Activated T-cell treated with anti-CD3 and anti-CD28 coated beads for 1 hour (primary cell): ENCODE data around the gene GIMAP2.

Experiments used
- DNase-seq: peaks from one replicate; pipeline ENCODE4 v3.0.0-alpha.2; 2020; ENCODE audit warnings: low read depth

Gene GIMAP2

DNA sequence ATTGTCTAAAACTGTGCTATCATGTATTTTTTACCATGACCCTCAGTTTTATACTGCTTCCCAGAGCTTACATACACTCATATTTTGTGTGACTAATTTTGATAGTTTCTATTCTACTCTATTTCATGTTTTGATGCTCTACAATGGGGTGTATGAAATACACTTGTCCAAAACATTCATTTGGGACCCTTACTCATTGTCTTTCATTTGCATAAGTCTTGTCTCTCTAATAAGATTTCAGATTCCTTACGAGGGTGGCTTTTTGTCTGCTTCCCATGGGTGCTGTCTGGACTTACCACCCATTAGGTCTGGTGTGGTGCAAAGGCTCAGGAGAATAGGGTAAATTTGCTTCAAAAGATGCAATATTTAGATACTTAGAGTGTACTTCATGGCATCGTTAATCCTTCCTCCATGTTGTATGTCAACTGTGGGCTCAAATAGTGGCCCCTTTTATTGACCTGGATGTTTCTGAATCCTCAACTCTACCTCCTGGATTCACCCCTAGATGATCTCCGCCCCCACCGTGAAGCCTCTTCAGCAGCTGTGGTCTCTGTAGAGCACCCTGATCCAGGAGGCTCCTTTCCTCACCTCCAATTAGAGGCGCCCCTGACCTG is 48.1 kb downstream of the GIMAP2 start:
- DNase-seq: no peak

DNA sequence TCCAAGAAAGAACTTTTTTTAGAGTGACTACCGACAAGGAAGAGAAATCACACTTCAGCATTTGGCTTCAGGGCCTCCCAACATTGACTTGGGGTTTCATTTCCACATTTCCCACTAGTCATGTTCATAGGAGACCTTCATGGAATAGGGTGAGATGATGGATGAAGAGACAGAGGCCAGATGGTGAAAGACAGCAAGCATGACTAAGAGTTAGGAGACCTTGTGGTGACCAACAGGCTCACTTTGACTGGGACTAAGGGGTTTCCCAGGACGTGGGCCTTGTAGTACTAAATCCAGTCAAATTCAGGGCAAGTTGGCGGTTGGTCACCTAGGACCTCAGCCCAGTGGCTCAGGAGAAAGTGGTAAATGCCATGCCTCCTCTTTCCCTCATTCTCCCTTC is 48.7 kb downstream of the GIMAP2 start:
- no peak for DNase-seq

DNA sequence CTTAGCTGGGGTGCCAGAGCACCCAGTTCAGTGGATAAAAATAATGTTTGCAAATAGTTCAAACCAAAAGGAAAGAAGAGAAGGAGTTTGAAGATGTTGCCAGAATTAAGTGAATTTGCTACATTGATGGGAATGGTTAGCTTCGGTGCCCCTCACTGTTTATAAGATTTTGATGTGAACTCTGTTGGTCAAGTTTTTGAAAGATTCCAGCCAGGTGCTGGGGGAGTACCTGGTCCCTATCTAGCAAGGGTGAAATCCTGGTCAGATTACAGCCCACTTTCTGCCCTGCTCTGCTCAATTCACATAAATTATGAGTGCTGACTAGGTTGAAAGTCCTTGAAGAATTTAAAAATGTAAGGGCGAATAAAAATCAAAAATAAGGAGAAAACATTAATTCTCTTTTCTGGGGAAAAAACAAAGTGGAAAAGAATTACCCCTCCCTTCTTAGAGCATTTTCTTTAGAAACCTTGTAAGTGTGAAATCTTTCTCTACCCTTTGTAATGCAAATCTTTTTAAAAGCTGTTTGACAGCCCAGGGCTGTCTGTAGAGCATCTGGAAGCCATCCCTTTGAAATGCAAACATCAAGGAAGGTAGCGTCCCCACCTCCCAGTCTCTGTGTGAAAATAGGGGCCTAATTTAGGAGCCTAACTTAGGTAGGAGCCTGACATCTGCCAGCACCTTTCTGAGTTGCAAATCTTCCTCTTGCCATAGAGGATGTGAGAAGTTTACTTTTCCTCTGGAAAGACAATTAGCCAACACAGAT is 50.3 kb downstream of the GIMAP2 start:
- DNase-seq: no peak

DNA sequence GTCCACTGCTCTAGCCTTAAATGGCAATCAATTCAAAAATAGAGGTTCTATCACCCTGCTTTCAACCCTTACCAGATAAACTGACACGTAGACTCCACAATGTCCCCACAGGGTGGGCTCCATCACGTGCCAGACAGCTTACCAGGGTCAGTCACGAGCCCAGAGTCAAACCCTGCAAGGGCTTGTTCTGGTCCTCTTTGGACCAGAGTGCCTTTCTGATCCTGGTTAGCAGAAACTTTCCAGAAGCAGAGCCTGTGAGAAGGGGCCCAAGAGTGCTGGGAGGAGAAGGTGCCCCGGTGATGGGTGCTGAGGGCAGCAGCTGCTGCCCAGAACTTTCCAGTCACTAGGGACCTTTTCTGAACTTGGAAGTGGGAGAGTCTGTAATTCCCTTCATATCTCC is 51.4 kb downstream of the GIMAP2 start:
- DNase-seq: no peak

DNA sequence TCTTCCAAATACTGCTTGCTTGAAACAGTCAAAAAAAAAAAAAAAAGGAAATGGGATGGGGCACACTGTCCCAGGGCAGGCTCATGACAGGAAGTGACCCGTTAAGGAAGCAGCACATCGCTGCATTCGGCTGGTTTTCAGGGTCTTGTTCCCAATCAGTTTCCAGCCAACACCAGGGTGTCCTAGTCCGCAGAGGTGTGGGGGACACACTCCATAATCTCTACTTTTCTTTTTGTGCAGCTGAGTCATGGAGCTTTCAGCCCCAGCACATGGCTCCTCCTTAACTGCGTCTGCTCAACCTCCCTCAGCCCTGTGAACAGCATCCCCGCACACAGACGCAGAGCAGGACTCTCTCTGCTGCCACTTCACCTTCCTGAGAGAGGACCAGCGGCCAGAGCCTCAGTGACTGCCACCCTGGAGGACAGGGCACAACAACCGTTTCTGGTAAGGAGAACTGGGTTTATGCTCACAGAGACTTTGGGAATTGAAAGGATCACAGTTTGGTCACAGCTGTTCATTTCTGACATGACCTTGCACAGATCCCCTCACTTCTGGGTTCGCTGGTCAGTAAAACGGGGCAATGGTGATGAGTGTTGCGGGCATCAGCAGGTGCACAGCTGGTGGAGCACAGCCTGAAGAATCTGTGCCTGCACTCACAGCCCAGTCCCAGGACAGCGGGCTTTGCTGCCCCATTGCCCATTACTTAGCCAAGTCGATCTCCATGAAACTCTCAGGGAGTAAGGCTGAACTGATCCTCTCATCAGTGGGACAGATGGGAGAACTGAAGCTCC is 52.0 kb downstream of the GIMAP2 start, which contains the start of gene GIMAP5:
Gene GIMAP5, plus strand, starts transcription at position 154 of the 791 bp plus-strand sequence. CDS start 3,467 bp downstream, outside the sequence.
- DNase-seq: no peak

DNA sequence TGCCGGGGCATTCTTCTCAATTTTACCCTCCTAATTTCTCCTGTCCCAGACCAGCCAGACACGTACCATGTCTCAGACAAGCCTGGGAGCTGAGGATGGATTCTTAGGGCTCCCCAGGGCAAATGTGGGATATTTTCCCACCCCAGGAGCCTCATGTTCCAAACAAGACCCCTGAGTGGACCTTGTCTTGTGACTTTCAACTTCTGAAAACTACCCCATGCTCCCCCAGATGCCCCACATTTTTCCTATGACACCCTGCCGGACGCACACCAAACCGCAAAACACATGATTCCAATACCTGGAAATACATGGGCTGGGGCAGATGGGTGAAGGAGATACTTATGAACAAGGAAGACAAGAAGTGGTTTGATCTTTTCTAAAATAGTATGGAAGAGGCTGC is 52.6 kb downstream of the GIMAP2 start:
- no peak for DNase-seq

DNA sequence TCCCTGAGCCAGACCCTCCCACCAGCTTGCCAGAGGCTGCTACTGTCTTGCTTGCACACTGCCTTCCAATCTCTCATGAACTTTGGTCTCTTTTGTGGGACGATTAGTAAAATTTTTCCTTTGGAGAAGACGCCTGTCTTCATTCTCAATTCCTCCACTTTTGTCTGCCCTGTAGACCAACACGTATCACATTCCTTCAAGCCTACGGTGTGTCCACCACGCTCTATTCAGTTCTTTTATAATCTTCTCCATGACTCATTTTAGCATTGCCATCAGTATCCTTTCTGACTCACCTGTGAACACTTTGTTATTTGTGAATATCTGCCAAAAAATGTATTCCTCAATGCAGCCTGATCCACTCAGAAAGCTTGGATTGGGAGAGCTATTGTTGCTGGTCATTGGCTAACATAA is 53.1 kb downstream of the GIMAP2 start:
- DNase-seq: no peak

DNA sequence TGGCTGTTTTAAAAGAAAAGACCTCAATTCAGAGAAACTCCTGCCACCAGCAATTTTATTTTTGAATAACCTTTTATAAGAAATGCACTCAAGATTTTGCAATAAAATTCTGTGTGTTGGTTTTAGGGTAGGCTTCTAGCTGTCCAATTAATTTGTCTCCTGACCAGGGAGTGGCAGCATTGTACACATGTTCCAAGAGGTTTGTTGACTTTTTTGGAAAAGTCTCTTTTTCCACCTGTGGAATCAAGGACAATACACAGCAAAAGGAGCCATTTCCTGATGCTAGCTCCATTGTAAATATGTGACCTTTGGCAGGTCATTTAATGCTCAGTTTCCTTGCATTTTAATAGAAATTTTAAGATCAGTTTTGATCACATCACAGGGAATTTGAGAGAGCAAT is 53.5 kb downstream of the GIMAP2 start:
- no peak for DNase-seq

DNA sequence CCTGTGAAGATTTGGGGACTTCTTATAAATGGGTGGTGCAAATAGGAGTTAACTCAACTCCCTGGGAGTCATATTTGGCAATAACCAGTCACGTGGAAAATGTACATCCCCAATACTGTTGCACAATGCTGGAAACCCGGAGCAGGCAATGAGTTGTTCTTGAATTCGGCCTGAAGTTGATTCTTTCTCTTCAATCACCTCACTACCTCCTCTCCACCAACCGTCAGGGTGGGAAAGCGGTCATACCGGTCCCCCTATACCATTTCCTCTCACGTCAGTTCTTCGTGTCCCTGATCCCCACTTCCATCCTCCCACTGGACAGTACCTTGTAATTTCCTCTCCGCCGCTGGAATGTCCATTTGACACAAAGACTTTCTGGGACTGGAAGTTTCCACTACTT is 54.5 kb downstream of the GIMAP2 start:
- no peak for DNase-seq

DNA sequence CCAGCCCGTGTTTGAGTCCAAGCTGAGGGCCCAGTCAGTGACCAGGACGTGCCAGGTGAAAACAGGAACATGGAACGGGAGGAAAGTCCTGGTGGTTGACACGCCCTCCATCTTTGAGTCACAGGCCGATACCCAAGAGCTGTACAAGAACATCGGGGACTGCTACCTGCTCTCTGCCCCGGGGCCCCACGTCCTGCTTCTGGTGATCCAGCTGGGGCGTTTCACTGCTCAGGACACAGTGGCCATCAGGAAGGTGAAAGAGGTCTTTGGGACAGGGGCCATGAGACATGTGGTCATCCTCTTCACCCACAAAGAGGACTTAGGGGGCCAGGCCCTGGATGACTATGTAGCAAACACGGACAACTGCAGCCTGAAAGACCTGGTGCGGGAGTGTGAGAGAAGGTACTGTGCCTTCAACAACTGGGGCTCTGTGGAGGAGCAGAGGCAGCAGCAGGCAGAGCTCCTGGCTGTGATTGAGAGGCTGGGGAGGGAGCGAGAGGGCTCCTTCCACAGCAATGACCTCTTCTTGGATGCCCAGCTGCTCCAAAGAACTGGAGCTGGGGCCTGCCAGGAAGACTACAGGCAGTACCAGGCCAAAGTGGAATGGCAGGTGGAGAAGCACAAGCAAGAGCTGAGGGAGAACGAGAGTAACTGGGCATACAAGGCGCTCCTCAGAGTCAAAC is 56.9 kb downstream of the GIMAP2 start:
- no peak for DNase-seq
